ENCODE results near the gene BOD1L2. TPM values are rescaled to one million over a fixed set of nuclear protein-coding genes. Genes with fewer than 3 reads are reported as not detected.

Gene BOD1L2
- total RNA-seq, 1 experiment from 2014 or later = not detected

DNA sequence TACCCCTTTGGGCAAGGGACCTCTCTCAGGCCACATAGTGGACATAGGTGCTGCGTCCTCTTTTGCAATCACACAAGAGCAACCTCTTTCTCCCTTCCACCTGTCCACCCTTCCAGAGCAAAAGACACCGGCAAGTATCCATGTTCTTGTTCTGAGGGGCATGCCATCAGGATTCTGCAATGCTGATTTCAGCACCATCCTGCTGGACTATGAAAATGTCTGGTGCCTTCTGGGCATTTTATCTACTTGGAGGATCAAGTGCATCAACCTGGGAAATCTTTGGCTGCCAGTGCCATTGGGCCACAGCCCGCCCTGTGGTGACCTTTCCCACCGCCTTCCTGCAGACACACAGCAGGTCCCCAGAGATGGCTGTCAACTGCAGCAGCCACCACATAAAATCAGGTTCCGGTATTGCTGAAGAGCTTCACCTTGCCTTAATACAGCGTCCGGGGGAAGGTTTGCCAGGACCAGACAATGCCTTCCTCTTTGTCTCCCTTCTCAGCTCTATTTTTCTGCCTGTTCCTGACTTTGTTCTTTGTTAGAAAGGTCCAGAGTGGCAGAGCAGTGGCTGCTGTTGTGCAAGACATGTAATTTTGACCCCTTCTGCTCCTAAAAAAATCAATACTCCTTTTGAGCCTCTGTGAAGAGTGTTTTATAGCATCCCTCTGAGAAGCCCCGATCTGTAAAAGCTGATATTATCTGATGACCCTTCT is 18.5 kb upstream of the BOD1L2 start:
- Mint-ChIP-seq H3K4me1 (ENCODE audit: low read depth, unreplicated experiment) (peaks cover 19% of the 10 kb centered on the region), H3K4me3 (ENCODE audit: low read depth, unreplicated experiment) (no peak overlapping the region), H3K9me3 (ENCODE audit: low read depth, unreplicated experiment) (no peaks in the 10 kb centered on the region), H3K36me3 (ENCODE audit: insufficient read depth, unreplicated experiment) (no peaks in the 10 kb centered on the region), H3K27me3 (ENCODE audit: unreplicated experiment) (no peaks in the 10 kb centered on the region), H3K27ac (ENCODE audit: unreplicated experiment) (no peak overlapping the region)
- intact Hi-C loops (cut with micrococcal nuclease; ENCODE audit: unreplicated experiment) = no loop called here
- DNase-seq = no peak
- no TSS peak for BruUV-seq (replicated peaks)
- TF ChIP-seq CTCF (IDR thresholded peaks at IDR 0.05; ENCODE audit: unreplicated experiment) = no peak
- CTCF ChIA-PET = interaction anchor here (1.4 to 1.5 kb wide), 2 partner anchors 13 to 21 kb away, joined by 3 to 4 read pairs; no protein-coding TSS in a partner anchor

- Mint-ChIP-seq H3K27ac (ENCODE audit: unreplicated experiment) (no peak overlapping the region), H3K36me3 (ENCODE audit: insufficient read depth, unreplicated experiment) (no peaks in the 10 kb centered on the region), H3K9me3 (ENCODE audit: low read depth, unreplicated experiment) (no peaks in the 10 kb centered on the region), H3K4me1 (ENCODE audit: low read depth, unreplicated experiment) (peaks cover 27% of the 10 kb centered on the region), H3K4me3 (ENCODE audit: low read depth, unreplicated experiment) (no peak overlapping the region), H3K27me3 (ENCODE audit: unreplicated experiment) (no peaks in the 10 kb centered on the region)
- CTCF ChIA-PET = no interaction called here
- no TSS peak for BruUV-seq (replicated peaks)
- no peak for DNase-seq
- intact Hi-C loops (cut with micrococcal nuclease; ENCODE audit: unreplicated experiment) = no loop called here
- TF ChIP-seq CTCF (IDR thresholded peaks at IDR 0.05; ENCODE audit: unreplicated experiment) = no peak
Observed at GRCh38 chr18:57131101-57131500, 15.8 kb upstream of the BOD1L2 start.

- intact Hi-C loops (cut with micrococcal nuclease; ENCODE audit: unreplicated experiment) = no loop called here
- Mint-ChIP-seq H3K36me3 (ENCODE audit: insufficient read depth, unreplicated experiment) (no peaks in the 10 kb centered on the region), H3K4me3 (ENCODE audit: low read depth, unreplicated experiment) (no peak overlapping the region), H3K4me1 (ENCODE audit: low read depth, unreplicated experiment) (peaks cover 27% of the 10 kb centered on the region), H3K27ac (ENCODE audit: unreplicated experiment) (no peak overlapping the region), H3K27me3 (ENCODE audit: unreplicated experiment) (no peaks in the 10 kb centered on the region), H3K9me3 (ENCODE audit: low read depth, unreplicated experiment) (no peaks in the 10 kb centered on the region)
- BruUV-seq (replicated peaks) = no TSS peak
- CTCF ChIA-PET = no interaction called here
- no peak for DNase-seq
- no peak for TF ChIP-seq CTCF (IDR thresholded peaks at IDR 0.05; ENCODE audit: unreplicated experiment)
Observed at GRCh38 chr18:57131782-57132181, 15.1 kb upstream of the BOD1L2 start.

- no TSS peak for BruUV-seq (replicated peaks)
- Mint-ChIP-seq H3K4me1 (ENCODE audit: low read depth, unreplicated experiment) (peaks cover 27% of the 10 kb centered on the region), H3K27me3 (ENCODE audit: unreplicated experiment) (no peaks in the 10 kb centered on the region), H3K4me3 (ENCODE audit: low read depth, unreplicated experiment) (no peak overlapping the region), H3K9me3 (ENCODE audit: low read depth, unreplicated experiment) (peaks cover 4% of the 10 kb centered on the region), H3K27ac (ENCODE audit: unreplicated experiment) (no peak overlapping the region), H3K36me3 (ENCODE audit: insufficient read depth, unreplicated experiment) (no peaks in the 10 kb centered on the region)
- DNase-seq = no peak
- intact Hi-C loops (cut with micrococcal nuclease; ENCODE audit: unreplicated experiment) = no loop called here
- CTCF ChIA-PET = no interaction called here
- no peak for TF ChIP-seq CTCF (IDR thresholded peaks at IDR 0.05; ENCODE audit: unreplicated experiment)
Observed at GRCh38 chr18:57134618-57135135, 12.2 kb upstream of the BOD1L2 start.
